Activated CD8-positive, alpha-beta memory T cell treated with anti-CD3 and anti-CD28 coated beads, Interleukin-2, amount 50 U/mL, for 1 hour (primary cell): Measurements from ENCODE around the gene ZFHX3.

Experiments
- DNase-seq: peaks from one replicate; pipeline ENCODE4 v3.0.0-alpha.2; 2020; ENCODE audit errors: extremely low read depth

Gene ZFHX3

GRCh38 chr16:73054813-73055482 is 7.0 kb upstream of the ZFHX3 start:
- DNase-seq = no peak

- no peak for DNase-seq
Measured at GRCh38 chr16:73054498-73054812, 6.5 kb upstream of the ZFHX3 start.

GRCh38 chr16:73054125-73054484 is 6.2 kb upstream of the ZFHX3 start:
- DNase-seq = no peak

- DNase-seq = no peak
Measured at GRCh38 chr16:73053364-73054124, 5.6 kb upstream of the ZFHX3 start.

DNA sequence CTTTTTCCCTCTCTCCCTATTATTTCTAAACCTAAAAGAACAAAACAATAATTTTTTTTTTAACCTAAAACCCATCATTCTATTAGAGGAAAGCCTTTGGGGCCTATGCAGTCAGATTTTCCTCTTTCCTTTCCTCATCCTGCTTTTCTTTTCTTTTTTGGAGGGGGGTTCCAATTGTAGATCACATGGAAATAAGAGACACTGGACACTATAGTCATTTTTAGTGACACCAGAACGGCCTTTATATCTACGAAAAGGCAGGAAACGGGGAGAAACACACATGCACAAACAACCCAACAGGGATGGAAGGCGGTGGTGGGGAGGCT is 5.1 kb upstream of the ZFHX3 start:
- DNase-seq = no peak

- DNase-seq = no peak
Measured at GRCh38 chr16:73052576-73052975, 4.6 kb upstream of the ZFHX3 start.

- DNase-seq = no peak
Measured at GRCh38 chr16:73051961-73052360, 4.0 kb upstream of the ZFHX3 start.

DNA sequence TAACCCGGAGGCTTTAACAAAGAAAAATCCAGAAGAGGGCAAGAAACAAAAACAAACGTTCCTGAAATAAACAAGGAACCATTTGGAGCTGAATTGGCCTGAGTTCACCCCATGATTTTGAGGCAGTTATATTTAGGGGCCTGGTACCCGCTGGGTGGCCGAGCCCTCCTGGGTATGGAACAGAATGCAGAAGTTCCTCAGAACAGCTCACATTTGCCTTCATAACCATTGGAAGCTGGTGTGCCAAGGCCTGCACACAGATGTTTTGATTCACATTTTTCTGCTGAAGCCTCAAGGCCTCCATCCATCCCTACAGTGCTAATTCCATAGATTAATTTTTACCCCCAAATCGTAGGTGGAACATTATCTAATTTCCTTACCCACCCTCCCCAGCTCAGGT is 3.3 kb upstream of the ZFHX3 start:
- DNase-seq = no peak

DNA sequence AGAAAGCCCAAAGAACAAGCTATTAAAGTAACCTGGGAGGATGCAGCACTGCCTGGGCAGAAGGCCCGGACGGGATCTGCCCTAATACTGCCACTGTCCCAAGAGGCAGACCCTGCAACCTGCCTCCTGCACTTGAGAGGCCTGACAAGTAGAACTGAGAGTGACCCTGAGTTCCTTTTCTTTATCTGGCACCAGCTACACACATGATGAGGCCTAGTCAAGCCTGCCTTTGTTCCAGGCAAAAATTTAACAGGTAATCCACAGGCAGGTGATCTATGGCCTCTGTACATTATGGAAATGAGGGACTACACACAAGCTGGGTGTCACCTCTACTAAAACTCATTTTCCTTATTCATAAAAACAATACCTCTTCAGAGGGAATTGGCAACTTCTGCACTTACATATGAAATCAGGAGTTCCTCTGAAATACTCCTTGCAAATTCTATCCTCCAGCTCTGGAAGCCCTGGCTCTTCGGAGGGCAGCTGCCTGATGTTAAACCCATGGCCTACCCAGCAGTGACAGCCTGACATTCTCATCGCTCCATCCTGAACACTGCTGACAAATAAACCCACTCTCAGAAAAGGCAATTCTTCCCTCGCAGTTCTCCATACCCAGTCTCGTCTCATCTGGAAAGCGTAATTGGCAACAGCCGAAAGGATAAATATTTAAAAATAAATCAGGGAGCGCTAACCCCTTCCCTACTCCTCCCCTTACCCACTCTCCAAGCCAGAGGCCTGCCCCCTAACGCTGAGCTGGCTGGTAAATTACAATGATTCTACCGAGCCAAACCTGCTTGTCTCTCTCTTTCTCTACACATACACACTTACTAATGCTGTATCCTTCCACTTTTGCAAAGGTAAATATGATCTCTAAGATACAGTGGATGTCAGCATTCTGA is 2.5 kb upstream of the ZFHX3 start:
- no peak for DNase-seq

GRCh38 chr16:73049511-73049910 is 1.6 kb upstream of the ZFHX3 start:
- no peak for DNase-seq

GRCh38 chr16:73049091-73049490 is 1.2 kb upstream of the ZFHX3 start:
- no peak for DNase-seq

GRCh38 chr16:73048292-73049080 is 558 bp upstream of the ZFHX3 start:
- no peak for DNase-seq

DNA sequence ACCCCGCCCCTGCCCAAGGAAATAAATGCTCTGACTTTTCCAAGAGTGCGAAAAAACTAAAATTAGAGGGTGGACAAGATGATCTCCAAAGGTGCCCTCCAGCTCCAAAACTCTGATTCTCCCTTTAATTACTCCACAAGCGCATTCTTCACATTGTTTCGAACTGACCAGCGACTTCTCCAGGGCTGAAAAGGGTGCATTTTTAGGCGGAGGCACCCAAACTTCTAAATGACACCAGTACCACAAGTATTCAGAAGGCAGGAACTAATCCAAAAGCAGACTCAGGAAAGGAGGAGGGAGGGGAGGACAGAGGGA is 750 bp downstream of the ZFHX3 start:
- DNase-seq = no peak

- no peak for DNase-seq
Measured at GRCh38 chr16:73046849-73047214, 1.1 kb downstream of the ZFHX3 start.

GRCh38 chr16:73046202-73046848 is 1.6 kb downstream of the ZFHX3 start:
- DNase-seq = no peak

- no peak for DNase-seq
Measured at GRCh38 chr16:73043828-73044467, 4.0 kb downstream of the ZFHX3 start.

- DNase-seq = no peak
Measured at GRCh38 chr16:73042807-73043206, 5.1 kb downstream of the ZFHX3 start.

DNA sequence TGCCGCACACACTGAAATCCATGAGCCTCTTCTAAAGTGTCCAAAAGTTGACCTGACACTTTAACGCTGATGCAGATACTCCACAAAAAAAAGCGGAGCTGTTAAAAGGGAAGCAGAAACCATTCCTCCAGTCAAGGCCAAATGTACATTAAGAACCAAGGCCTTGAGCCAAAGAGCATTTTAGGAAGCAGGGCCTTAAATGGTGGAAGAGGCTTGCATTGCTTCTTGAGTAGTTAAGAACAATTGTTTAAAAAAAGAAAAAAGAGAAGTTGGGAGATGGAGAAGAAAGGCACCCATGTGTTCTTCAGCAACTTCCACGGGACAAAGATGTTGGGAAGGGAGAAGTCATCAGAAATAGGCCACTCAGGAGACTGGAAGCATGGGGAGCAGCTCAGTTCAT is 6.3 kb downstream of the ZFHX3 start:
- no peak for DNase-seq

- no peak for DNase-seq
Measured at GRCh38 chr16:73040735-73041402, 7.1 kb downstream of the ZFHX3 start.

DNA sequence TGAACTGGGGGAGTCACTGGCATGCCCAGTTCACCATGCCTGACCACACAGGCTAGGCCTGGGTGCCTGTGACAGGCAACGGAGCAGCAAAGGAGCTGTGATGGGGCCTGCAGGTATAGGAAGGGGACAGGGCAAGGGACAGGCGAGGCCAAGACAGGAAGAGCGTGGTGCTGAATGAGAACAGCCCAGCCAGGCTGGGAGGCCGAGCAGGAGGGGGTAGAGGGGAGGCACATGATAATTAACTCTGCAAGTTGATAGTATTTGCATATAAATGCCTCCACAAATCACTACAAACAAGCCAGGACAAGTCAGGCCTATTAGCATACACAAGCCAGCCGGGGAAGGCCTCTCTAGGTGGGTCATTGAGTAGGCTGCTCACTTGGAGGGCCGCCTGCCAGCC is 7.8 kb downstream of the ZFHX3 start:
- no peak for DNase-seq
